ENCODE results near the gene ADIPOR1.

DNA sequence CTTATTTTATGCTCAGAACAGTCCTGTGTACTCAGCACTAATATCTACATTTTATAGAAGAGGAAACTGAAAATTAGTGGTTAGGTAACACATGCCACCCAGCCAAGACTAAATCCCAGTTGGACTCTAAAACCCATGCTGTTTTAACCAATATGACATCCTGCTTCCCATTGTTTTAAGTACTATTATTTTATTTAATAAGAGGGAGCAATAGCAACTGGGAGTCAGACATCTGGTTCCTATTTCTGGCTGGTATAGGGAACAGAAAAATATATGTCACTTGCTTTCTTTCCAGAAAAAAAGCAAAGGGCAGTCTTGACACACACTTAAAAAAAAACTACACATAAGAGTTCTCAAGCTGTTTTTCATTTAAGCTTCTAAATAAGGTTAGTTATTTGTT is 43.0 kb downstream of the ADIPOR1 start:
- TF ChIP-seq, protein P1, sequence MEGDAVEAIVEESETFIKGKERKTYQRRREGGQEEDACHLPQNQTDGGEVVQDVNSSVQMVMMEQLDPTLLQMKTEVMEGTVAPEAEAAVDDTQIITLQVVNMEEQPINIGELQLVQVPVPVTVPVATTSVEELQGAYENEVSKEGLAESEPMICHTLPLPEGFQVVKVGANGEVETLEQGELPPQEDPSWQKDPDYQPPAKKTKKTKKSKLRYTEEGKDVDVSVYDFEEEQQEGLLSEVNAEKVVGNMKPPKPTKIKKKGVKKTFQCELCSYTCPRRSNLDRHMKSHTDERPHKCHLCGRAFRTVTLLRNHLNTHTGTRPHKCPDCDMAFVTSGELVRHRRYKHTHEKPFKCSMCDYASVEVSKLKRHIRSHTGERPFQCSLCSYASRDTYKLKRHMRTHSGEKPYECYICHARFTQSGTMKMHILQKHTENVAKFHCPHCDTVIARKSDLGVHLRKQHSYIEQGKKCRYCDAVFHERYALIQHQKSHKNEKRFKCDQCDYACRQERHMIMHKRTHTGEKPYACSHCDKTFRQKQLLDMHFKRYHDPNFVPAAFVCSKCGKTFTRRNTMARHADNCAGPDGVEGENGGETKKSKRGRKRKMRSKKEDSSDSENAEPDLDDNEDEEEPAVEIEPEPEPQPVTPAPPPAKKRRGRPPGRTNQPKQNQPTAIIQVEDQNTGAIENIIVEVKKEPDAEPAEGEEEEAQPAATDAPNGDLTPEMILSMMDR (IDR thresholded peaks at IDR 0.05): no peak
- no peak for TF ChIP-seq POLR2A (IDR thresholded peaks at IDR 0.05)
- TF ChIP-seq POLR2AphosphoS5 (IDR thresholded peaks at IDR 0.05; ENCODE audit: insufficient read depth in 1 of 2, low read depth in 1 of 2): no peak
